Measurements from ENCODE around the gene KDM4F.
"Not testable (repeated sequence)": the region's sequence is repeated elsewhere in the genome, so short reads cannot be mapped to it uniquely, and the experiment has no call there.

KDM4F gene

DNA sequence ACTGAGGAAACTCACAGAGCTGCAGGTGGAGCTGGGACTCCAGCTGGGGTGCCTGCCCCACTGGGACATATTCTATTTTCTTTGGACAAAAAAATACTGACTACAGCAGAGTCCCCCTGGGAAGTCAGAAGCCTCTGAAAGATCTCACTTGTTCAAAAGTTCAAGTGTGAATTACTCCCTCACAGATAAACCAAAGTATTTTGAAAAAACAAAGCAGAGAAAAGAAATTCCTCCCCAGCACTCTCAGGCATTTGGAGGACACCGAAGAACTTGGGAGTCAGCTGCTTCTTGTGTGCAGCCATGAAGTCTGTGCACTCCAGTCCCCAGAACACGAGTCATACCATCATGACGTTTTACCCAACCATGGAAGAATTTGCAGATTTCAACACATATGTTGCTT, at the start of gene KDM4F:
Gene KDM4F (plus strand): TSS at position 301 of the 400 bp plus-strand sequence.
- not testable (repeated sequence) for DNase-seq

DNA sequence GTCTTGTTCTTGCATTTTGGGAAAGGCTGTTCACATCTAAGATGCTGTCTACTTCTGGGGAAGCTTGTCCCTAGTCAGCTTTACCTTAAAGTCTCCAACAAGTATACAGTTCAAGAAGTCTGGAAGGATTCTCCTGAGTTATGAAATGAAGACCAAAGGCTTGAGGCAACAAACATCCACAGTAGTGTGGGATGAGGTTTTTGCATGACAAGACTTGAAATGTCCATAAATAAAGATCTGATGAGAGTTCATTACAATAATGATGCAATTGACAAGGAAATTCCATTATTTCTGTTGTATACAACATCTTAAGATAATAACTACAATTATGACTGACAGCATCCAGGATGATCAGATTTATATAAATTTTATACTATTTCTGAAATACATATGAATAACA, 45.5 kb upstream of the KDM4F start:
- DNase-seq, result no peak

DNA sequence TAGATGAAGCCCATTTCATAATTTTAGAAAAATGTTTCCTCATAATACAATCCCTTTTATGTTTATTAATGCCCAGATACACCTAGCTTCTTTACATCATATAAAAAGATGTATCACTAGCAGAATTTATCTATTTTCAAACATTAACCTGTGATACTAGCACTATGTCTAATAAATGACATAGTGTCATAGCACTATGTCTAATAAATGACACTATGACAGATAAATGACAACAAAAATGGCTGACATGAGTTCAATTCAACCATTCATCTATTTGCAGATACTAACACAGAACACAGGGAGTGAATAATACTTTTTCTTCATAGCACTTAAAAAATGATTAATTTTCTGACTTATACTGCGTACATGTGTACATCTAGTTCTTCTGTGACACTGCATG, 43.6 kb upstream of the KDM4F start:
- DNase-seq, result no peak

DNA sequence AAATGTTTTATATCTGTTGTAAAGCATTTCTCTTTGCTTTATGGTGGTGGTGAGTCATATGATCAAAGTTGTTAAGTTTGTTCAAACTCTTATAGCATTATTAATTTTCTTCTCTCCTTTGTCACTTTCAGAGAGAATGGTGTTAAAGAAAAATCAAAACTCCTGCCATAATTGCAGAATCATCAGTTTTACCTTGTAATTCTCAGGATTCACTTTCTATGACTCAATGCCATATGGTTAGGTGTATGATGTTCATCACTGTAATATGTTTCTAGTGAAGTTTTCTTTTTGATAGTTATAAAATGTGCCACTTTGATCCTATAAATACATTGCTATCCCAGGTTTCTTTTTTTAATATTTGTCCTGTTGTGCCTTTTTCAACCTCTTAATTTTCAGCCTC, 37.8 kb upstream of the KDM4F start:
- no peak for DNase-seq

DNA sequence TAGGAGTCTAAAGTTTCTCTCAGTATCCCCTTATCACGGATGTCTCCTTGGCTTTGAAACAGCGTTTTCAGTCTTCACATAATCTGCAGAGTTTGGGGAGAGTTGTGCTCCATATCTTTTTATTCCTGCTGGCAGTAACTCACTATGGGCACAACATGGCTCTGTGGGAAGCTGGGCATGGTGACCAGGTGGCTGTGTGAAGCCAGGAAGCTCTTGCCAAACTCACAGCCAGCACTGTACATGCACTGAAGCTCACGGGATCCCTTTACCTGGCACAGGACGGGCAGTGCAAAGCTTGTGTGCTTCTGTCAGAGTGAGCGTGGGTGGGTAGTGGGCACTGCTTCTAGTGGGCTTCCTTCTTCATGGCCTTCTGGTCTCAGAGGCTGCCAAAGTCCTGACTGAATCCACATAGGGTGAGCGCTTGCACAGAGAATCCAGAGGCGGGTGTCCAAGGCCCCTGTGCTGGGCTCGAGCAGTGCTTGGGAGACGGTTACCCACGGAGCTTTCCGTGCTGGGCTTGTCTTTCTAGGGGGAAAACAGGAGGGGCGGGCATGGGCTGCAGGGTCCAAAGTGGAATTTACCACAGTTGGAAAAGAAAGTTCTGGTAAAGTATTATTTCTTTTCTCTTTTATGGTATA, 34.9 kb upstream of the KDM4F start:
- no peak for DNase-seq

DNA sequence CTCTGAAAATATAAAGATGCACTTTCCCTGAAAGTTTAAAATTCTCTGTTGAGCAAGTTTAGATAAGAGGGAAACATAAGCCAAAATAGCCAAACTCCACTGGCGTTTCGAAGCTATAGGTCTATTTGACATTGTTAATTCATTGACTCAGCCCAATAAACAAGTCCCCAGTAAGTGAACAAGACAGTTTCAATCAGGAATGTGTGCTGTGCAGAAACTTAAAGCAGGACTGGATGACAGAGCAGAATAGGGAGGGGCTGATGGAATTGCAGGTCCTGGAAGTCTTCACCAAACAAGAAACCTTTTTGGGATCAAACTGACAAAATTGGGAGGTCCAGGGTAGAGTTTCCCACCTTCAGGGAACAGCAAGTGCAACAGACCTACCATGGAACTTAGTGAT, 33.1 kb upstream of the KDM4F start:
- DNase-seq, result no peak

DNA sequence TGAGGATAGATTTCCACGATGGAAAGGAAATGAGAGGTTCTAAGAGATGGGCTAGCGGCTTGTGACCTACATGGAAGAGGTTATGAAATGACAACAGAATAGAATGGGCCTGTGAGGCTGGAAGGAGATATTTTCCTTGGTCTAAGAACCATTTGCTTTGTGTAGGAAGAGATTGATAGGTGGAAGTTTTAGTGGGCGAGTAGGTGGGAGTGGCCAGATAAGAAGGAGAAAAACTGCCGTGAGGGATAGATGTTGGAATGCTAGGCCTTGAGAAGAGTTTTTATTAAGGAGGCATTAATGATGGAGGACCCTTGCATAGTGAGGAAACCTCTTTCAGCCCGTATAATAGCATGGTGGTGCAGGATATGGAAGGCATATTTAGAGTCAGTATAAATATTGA, 27.8 kb upstream of the KDM4F start:
- not testable (repeated sequence) for DNase-seq

DNA sequence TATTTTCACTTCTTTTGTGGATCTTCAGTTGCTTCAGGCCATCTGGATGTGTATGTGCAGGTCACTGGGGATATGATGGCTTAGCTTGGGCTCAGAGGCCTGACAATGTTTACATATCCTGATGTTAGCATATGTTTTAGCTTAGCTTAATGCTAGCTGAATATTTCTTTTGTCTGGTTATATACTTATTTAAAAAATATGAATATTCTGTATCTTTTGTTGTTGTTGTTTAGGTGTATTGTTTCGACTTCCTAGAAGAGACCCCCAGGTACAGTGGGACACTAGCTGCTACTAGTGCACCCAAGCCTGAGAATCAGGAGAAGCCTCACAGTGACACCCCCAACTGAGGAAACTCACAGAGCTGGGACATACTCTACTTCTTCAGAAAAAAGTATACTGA, 24.3 kb upstream of the KDM4F start, which contains the start of gene KDM4E:
Gene KDM4E (plus strand): TSS at position 301 of the 400 bp plus-strand sequence. CDS start 300 bp downstream, outside the sequence.
- DNase-seq, result no peak

DNA sequence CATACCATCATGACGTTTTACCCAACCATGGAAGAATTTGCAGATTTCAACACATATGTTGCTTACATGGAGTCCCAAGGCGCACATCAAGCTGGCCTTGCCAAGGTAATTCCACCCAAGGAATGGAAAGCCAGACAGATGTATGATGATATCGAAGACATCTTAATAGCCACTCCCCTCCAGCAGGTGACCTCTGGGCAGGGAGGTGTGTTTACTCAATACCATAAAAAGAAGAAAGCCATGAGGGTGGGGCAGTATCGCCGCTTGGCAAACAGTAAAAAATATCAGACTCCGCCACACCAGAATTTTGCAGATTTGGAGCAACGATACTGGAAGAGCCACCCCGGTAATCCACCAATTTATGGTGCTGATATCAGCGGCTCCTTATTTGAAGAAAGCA, 23.6 kb upstream of the KDM4F start:
- not testable (repeated sequence) for DNase-seq

DNA sequence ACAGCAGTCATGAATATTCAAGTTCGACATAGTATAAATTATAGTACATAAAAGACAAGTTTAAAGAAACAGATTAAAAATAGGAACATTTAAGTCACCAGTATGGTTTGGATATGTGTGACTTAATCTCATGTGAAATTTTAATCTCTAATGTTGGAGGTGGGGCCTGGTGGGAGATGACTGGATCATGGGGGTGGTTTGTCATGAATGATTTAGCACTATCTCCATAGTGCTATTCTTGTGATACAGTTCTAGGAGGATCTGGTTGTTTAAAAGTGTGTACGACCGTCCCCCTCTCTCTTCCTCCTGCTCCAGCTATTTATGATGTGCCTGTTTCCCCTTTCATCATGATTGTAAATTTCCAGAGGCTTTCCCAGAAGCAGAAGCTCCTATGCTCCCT, 20.9 kb upstream of the KDM4F start:
- DNase-seq, result no peak

DNA sequence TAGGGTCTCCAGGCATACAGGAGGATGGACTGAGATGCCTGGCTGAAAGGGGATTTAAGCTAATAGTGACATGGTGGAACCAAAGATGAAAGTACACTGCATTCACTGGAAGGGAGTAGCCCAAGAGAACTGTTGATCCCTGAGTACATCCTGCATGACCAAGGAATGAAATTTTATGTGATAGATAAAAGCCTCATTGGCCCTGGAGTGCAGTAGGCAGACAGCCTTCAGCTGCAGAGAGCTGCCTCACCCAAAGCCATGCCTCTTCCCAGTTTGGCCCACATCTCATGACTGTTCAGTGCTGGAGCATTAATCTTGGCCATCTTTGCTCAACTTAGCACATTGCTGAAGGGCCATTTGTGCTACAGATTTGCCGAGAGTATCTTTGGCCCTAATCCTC, 16.2 kb upstream of the KDM4F start:
- DNase-seq, result no peak

DNA sequence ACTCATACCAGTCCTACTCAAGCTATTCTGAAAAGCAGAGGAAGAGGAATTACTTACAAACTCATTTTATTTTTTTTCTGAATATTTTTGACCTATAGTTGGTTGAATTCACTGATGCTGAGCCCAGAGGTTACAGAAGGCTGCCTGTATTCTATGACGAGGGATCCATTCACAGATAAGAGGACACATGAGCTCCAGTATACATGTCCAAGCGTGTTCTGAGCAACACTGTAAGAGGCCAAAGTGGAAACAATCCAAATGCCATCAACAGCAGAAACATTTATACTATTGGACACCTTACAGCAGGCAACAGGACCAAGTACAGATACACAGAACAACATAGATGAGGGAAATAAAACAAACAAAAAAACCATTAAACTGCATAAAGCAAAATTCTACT, 13.9 kb upstream of the KDM4F start:
- DNase-seq, result no peak

DNA sequence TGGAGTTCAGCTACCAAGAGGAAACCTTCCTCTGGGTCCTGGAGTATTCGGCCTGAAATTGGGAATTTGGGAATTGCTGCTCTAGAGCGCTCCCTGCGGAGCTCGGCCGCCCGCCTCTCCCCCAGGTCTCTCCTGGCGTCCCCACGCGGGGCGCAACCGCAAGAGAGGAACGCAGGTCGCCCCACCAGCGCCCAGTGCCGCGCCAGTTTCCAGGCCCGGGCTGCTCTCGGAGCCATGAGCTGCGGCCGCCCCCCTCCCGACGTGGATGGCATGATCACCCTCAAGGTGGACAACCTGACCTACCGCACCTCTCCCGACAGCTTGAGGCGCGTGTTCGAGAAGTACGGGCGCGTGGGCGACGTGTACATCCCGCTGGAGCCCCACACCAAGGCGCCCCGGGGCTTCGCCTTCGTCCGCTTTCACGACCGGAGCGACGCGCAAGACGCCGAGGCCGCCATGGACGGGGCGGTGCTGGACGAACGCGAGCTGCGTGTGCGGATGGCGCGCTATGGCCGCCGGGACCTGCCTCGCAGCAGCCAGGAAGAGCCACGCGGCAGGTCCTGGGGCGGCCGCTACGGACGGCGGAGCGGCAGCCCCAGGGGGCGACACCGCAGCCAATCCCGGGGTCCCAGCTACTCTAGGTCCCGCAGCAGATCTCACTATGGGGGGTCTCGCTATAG, 11.7 kb upstream of the KDM4F start:
- DNase-seq, result peak in 1 of 2 donors; percentile 21

DNA sequence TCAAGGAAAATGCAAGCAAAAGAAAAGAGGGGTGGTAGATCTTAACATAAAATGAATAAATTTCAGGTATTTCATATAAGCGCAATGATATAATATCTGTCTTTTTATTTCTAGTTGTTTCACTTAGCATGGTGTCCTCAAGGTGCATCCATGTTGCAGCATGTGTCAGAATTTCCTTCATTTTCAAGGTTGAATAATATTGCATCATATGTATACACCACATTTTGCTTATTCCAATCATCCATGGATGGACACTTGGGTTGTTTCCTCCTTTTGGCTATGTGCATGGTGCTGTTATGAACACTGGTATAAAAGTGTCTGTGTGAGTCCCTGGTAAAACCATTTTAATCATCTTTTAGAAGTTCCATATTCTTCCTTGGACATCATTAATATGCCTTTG, 7.0 kb upstream of the KDM4F start:
- no peak for DNase-seq

DNA sequence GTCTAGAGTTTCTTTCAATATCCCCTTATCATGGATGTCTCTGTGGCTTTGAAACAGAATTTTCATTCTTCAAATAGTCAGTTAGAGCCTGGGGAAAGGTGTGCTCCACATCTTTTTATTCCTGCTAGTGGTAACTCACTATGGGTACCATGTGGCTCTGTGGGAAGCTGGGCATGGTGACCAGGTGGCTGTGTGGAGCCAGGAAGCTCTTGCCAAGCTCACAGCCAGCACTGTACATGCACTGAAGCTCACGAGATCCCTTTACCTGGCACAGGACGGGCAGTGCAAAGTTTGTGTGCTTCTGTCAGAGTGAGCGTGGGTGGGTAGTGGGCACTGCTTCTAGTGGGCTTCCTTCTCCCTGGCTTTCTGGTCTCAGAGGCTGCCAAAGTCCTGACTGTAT, 6.3 kb upstream of the KDM4F start:
- DNase-seq, result no peak

DNA sequence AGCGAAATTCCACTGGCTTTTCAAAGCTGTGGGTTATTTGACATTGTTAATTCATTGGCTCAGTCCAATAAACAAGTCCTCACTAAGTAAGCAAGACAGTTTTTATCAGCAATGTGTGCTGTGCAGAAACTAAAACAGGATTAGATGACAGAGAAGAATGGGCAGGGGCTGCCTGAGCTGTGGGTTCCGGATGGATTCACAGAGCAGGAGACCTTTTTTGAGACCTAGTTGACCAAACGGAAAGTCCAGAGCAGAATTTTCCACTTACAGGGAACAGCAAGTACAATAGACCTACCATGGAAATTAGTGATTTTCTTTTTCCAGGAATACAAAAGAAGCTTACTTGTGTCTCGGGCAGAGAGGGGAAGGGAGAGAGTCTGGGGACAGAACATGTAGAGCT, 5.2 kb upstream of the KDM4F start:
- DNase-seq, result no peak

DNA sequence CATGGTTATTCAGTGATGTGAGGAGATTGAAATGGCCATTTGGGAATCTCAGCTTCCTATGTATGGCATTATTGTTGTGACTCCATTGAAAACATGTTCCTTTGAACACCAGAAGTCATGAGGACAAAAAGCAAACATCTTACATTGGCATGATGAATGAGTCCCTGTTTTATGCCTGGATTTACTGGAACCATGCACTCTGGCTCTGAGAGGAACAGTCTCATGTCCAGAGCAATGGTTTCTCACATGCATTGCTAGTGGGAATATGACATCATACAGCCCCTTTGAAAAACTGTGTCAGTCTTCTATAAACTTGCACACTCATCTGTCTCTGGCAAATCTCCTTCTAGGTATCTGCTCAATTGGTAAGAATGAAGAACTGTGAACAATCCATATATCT, 3.4 kb upstream of the KDM4F start:
- DNase-seq, result no peak

DNA sequence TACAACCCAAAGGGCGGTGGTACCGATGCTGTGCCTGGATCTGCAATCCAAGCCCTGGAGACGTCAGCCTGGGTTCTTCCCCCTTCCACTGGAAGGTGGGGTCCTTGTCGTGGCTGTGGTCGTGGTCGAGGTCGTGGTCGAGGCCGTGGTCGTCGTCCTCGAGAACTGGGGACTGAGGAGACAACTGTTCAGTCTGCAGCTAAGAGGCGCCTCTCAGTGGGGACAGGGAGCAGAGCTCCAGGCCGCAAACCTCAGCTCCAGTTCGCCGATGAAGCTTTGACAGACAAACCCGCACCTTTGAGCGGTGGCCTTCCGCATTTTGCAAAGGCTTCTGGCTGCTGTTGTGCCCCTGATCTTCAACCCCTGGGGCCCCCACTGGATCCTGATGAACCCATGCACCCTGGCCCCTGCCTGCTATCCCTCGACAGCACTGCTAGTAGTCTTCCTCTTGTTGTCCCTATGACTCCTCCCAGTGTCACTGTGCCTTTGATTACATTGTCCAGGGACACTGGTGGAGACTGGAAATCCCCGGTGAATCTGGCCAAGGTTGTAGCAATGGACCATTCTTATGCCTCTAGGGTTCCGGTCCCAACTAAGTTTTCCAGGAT, 1.5 kb downstream of the KDM4F start:
- no peak for DNase-seq

DNA sequence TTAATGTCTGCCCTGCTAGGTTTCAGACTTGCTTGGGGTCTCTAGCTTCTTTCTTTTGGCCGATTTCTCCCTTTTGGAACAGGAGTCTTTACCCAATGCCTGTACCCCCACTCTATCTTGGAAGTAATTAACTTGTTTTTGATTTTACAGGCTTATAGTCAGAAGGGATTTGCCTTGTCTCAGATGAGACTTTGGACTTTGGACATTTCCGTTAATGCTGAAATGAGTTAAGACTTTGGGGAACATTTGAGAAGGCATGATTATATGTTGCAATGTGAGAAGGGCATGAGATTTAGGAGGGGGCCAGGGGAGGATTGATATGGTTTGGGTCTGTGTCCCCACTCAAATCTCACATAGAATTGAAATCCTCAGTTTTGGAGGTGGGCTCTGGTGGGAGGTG, 5.1 kb downstream of the KDM4F start:
- no peak for DNase-seq

DNA sequence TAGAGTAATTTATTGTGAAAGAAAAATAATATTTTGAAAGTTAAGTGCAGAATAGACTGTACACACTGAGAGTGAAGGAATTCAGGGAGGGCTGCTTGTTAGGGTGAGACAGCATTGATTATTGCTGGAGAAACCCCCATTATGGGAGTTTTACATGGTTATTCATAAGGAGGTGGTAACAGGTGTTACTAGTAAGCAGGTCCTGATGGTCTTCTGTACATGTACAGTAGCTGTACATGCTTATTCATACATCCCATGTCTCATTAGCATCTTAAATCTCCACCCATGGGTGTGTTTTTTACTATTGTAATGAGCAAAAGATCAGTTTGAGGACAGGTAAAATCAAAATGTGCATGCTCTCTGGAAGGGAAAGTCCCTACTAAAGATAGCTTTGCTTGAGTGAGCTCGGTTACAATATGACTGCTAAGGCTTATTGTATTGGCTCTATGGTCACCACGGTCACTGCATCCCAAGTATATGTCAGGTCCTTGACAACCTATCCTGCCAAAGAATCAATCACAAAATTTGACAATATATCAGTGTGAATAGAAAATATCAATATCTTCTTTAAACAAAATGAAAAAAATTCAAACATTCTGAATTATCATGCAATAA, 6.2 kb downstream of the KDM4F start:
- DNase-seq, result no peak

DNA sequence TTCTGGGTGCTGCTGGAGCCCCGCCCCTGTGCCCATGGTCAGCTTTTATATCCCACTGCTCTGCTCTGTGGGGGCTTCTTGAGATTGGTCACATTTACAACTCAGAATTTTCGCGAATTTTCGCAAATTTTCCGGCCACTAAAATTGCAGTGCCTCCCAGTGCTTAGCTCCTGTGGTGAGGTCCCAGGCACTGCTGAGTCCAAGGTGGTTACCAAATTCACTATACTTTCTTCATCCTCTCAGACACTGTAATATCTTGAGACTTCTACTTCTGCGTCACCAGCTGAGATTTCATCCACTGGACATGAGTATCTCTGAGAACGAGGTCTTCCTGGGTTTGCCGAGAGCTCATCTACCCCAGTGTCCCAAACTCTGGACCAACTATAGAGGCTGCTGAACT, 8.7 kb downstream of the KDM4F start:
- DNase-seq, result no peak

DNA sequence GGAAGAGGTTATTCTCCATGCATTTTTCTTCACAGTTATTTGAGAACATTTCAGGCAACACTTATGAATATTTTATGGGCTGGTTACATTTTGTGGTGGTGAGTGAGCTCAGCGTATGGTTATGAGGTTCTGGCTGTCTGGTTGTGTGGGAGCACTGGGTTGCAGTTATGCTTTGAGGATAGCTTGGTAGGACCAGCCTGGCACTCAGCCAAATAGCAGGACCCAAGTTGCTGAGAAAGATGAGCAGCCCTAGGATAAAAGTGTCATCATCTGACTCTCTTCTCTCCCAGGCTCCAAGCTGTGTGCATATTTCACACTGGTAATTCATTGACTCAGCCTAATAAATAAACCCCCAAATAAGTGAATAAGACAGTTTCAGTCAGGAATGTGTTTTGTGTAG, 9.4 kb downstream of the KDM4F start:
- no peak for DNase-seq

DNA sequence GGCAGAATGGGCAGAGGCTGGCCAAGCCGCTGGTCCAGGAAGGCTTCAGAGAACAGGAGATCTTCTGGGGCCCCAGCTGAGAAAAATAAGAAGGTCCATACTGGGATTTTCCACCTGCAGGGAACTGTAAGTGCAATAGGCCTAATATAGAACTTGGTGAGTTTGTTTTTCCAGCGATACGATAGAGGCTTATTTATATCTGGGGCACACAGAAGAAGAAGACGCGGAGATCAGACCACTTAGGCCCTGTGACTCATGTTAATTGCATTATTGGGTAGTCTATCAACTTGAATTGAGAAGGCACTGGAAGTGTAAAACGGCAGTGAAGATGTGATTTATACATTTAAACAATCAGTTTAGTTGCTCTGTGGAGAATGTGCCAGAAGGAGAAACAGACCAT, 9.8 kb downstream of the KDM4F start:
- DNase-seq, result no peak

DNA sequence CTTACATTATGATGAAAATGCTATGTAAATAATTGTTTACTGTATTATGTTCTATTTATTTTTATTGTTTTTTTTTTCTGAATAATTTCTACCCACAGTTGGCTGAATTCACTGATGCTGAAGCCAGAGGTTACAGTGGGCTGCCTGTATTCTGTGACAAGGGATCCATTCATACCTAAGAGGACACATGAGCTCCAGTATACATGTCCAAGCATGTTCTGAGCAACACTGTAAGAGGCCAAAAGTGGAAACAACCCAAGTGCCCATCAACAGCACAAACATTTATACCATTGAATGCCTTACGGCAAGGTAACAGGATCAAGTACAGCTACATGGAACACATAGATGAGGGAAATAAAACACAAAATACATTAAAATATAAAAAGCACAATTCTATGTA, 16.1 kb downstream of the KDM4F start:
- no peak for DNase-seq
